GM18517 (cell line): ENCODE measurements around the gene DRG1.
"Not testable (repeated sequence)": the region's sequence is repeated elsewhere in the genome, so short reads cannot be mapped to it uniquely, and the experiment has no call there.

ENCODE experiments used
- ATAC-seq: cut with Tn5 transposase; IDR thresholded peaks from one replicate; pipeline ENCODE4 v1.9.1; 2021; ENCODE audit warnings: mild to moderate bottlenecking, moderate library complexity; ENCODE audit not compliant: unreplicated experiment

The DRG1 gene, protein sequence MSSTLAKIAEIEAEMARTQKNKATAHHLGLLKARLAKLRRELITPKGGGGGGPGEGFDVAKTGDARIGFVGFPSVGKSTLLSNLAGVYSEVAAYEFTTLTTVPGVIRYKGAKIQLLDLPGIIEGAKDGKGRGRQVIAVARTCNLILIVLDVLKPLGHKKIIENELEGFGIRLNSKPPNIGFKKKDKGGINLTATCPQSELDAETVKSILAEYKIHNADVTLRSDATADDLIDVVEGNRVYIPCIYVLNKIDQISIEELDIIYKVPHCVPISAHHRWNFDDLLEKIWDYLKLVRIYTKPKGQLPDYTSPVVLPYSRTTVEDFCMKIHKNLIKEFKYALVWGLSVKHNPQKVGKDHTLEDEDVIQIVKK

DNA sequence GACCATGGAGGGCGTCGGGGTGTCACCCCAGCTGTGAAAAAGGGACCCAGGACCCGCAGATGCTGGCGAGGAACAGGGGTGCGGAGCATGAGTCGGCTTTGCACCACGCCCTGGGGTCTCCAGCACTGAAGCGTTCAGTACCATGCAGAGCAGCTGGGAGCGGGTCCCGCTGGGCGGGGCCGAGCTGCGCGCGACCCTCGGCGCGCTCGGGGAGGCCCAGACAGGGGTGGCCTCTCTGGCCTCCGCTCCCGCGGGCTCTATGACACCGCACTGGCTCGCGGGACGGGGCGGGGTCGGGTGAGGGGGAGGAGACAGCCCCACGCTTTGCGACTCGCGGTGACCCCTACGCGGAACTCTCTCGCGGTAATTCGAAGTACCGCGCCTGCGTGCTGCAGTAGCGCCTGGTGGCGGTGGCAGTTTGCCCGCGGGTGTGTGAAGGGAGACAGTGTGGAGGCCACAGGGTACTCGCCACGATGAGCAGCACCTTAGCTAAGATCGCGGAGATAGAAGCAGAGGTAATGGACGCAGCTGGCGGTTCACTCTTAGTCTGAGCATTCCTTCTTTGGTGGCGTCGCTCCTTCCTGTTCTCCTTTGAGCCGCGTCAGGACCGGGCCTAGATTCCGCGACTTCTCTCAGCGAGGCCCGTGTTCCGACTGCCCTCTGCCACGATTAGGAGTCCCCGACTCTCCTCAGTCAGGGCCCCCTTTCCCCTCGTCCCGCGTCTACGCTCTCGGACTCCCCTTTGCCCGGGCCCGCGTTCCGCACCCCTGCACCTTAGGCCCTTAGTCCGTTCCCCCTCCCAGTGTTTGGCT is at the start of gene DRG1:
Gene DRG1 (plus strand): TSS at position 394 of the 812 bp plus-strand sequence. CDS start 80 bp downstream, at position 474.
- ATAC-seq = peak; percentile 83

DNA sequence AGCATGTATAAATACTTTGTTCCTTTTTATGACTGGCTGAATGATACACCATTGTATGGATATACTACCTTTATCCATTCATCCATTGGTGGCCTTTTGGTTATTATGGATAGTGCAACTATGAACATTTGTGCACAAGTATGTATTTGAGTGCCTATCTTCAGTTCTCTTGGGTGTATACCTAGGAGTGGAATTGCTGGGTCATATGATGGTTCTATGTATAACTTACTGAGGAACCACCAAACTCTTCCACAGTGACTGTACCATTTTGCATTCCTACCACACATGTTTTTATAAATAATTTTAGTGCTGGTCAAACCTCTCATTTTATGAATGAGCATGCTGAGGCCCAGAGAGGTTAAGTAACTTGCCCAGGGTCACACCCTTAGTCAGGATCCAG is 49.4 kb upstream of the DRG1 start:
- ATAC-seq = no peak

DNA sequence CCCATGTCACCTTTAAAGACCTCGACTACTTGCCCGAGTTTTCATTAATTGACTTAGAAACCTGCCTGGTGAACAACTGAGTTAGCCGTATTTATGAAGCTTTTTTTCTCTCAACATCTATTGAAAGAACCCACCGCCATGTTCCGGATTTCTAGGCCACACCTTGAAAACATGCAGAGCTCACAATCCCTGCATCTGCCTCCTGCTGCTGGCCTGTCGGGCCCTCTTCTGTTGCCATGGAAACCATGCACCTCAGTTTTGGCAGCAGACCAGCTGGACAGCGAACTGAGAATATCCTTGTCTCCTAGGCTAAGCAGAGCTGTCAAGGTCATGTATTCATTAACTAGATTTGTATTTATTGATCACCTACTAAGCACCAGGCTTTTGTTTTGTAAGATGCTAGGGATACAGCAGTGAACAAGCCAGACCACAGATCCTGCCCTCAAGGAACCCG is 49.0 kb upstream of the DRG1 start:
- no peak for ATAC-seq

DNA sequence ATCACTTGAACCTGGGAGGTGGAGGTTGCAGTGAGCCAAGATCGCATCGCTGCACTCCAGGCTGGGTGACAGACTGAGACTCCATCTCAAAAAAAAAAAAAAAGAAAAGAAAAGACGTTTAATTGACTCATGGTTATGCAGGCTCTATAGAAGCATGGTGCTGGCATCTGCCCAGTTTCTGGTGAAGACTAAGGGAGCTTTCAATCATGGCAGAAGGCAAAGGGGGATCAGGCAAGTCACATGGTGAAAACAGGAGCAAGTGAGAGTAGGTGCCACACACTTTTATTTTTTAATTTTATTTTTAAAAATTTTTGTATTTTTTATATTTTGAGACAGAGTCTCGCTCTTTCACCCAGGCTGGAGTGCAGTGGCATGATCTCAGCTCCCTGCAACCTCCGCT is 44.9 kb upstream of the DRG1 start:
- no peak for ATAC-seq

DNA sequence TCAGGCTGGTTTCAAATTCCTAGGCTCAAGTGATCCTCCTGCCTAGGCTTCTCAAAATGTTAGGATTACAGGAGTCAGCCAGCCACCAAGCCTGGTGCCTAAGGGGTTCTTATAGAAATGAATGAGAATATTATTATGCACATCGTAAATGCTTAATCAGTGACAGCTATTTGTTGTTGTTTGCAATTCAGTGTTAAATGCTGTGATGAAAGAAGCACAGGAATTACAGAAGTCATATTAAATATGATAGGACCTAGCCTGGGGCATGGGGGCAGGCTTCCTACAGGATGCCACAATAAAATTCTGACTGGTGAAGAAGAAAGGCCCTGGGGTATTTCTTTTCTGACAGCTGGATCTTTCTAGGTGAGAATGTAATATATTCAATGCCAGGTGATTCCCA is 39.4 kb upstream of the DRG1 start:
- ATAC-seq = no peak

DNA sequence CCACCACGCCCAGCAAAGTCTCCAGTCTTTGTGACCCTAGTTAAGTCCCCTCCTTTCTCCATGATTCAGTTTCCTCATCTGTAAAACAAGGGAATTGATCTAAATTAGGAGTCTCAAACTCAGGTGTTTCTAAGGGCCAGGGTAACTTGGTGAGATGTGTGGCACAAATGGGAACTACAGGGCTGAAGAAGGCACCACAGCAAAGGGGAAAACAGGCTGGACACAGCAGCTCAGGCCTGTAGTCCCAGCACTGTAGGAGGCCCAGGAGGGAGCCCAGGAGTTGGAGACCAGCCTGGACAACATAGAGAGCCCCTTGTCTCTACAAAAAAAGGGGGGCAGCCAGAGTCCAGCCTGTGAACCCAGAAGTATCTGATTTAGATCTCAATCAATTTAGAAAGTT is 37.7 kb upstream of the DRG1 start:
- ATAC-seq = no peak

DNA sequence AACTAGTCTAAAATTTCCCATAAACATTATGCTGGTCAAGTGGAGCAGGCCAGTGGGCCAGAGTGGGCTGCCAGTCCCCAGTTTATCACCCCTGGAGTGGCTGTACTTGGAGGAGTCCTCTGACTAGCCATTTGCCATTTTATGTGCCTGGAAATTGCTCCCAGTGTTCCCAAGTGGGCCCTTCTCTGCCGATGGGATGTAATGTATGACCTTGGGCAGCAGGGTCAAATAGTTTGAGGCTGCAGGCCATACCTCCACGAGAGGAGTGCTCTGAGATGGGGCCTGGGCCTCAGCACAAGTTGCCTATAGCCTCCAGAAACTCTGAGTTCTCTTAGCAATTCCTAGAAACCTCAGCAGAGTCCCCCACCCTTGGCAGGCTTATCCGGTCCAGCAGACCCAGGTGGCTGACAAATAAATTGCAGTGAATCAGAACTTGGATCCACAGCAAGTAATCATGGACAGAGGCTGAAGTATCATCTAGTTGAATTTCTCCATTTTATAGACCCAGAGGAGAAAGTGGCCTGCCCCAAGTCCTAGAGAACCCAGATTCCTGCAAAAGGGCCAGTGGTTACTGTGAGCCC is 35.4 kb upstream of the DRG1 start:
- no peak for ATAC-seq

DNA sequence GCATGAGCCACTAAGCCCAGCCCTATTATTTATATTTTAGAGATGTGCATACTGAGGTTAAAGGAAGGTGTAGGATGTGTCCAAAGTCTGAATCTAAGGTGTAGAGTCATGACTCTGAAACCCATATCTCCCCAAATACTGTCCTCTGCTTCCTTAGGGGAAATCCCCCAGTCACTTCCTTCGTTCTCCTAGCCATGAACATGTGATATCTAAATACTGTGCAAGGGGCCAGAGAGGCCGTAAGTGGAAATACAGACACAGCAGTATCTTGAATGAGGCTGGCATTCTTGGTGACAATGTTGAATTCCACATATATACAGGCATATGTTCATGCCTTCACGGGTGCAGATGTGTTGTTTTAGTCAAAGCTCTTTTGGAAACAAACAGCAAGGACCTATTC is 32.0 kb upstream of the DRG1 start:
- no peak for ATAC-seq

DNA sequence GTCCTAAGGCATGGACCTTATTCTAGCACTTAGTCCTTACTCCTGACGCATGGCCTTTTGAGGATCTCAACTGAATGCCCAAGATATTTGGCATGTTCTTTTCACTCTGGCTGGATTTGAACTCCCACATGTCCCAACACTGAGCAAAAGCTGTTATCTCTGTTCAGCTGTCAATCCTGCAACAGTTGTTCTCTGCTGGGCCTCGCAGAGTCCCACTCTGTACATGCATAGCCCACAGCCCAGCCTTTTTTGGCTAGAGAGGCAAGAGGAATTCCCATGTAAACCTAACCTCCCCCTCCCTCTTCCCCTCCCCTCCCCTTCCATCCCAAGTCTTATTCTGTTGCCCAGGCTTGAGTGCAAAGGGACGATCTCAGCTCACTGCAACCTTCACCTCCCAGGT is 21.8 kb upstream of the DRG1 start:
- no peak for ATAC-seq

DNA sequence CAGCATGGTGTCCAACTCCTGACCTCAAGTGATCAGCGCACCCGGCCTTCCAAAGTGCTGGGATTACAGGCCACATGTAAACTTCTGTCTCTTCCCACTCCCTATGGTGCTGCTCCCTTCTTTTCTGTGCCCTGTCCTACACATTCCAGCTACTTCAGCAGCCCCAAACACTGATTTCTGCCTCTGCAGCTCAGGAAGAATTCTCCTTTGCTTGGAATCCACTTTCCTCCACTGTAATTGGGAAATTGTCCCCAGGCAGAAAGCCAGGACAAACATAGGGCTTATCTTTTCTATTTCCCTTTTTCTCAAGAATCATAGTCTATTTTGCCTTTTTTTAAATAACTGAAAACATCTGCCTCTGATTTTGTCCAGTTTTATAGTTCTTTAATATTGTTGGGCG is 21.3 kb upstream of the DRG1 start:
- no peak for ATAC-seq

DNA sequence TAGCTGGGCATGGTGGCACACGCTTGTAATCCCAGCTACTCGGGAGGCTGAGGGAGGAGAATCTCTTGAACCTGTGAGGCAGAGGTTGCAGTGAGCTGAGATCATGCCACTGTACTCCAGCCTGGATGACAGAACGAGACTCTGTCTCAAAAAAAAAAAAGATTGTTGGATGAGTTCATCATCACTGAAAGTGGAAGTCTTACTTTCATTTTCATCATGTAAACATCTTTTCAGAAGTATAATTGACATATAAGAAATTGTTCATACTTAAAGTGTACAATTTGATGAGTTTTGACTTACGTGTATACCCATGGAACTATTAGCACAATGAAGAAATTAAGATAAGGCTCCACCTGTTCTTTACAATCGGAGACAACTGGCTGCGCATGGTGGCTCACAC is 20.8 kb upstream of the DRG1 start:
- ATAC-seq = not testable (repeated sequence)

DNA sequence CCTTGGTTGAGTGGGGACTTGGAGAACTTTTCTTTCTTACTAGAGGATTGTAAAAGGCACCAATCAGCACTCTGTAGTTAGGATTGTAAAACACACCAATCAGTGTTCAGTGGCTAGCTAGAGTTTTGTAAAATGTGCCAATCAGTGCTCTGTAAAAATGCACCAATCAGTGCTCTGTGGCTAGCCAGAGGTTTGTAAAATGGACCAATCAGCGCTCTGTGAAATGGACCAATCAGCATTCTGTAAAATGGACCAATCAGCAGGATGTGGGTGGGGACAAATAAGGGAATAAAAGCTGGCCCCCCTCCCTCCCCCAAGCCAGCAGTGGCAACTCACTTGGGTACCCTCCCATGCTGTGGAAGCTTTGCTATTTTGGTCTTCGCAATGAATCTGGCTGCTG is 5.5 kb upstream of the DRG1 start:
- ATAC-seq = no peak

DNA sequence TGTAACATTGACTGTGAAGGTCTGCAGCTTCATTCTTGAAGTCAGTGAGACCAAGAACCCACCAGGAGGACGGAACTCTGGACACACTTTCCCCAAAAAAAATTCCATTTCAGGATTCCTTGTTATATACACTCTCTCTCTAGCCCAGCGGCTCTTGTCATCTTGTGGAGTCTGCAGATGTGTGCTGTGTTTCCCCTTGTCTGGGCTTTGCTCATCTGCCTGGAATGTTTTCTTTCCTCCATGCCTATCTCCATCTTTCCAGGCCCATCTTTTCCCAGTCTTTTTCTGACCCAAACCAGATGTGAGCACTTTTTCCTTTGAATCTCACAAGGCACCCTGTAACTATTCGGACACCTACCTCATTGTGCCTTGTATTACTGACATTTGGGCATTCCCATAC is 5.1 kb upstream of the DRG1 start:
- ATAC-seq = no peak

DNA sequence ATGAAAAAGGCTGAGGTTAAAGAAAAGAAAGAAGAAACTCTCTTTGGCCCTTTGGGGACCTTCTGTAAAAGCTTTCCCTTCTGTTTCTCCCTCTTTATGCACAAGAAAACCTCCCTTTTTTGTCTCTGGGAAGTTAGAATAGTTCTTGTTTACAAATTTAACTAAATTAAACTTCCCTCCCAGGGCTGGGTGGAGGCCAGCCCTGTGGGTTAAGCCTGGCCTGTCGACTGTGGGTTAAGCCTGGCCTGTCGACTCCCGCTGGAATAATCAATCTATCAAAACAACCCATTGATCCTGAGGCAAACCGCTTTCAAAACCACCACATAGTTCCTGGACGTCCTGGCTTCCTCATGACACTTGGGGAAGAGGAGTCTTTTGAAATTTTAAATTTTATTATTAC is 1.2 kb upstream of the DRG1 start:
- no peak for ATAC-seq

DNA sequence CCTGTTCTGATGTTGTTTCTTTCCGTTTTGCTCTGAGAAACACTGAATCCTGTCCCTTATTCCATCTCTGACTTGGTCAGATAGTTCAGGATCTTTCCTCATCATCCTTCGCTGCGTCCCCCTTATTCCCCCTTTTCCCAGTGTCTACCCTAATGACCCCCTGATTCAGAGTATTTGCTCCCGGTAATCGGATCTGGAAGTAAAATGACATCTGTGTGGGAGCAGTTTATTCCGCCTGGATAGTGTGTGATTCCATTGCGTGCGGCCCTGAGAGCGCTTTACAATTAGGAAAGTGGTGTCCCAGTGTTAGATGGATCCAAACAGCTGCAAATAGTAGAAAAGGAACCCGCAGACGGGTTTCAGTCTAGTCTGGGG is 606 bp downstream of the DRG1 start:
- no peak for ATAC-seq

DNA sequence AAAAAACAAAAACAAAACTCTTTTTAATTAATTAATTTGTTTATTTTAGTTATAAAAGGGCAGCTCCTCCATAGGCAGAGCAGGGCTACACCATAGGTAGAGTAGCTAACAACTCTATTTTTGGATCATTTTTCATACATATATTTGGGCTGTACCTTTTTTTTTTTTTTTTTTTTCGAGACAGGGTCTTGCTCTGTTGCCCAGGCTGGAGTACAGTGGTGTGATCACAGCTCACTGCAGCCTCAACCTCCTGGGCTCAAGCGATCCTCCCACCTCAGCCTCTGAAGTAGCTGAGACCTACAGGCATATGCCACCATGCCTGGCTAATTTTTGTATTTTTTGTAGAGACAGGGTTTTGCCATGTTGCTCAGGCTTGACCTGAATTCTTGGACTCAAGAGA is 2.9 kb downstream of the DRG1 start:
- not testable (repeated sequence) for ATAC-seq

DNA sequence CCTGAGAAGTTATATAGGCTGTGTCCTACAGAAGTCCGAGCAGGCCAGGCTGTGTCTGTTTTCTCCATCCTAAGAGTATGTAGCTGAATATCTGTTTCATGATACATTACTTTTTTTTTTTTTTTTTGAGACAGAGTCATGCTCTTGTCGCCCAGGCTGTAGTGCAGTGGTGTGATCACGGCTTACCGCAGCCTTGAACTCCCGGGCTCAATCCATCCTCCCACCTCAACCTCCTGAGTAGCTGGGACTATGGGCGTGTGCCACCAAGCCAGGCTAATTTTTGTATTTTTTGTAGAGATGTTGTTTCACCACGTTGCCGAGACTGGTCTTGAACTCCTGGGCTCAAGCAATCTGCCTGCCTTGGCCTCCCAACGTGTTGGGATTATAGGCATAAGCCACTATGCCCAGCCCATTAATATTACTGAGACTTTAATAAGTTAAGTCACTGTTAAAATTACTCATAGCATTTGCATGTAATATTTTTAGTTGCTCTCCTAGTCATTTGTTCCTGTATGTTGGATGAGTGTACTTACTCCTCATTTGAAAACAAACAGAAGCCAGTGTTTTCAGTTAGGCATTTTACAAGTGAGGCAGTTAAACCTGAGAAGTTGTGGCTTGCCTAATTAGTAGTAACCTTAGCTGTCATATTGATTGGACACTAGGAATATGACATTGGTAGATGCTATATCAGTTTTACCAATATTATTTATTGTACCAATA is 26.1 kb downstream of the DRG1 start:
- no peak for ATAC-seq

DNA sequence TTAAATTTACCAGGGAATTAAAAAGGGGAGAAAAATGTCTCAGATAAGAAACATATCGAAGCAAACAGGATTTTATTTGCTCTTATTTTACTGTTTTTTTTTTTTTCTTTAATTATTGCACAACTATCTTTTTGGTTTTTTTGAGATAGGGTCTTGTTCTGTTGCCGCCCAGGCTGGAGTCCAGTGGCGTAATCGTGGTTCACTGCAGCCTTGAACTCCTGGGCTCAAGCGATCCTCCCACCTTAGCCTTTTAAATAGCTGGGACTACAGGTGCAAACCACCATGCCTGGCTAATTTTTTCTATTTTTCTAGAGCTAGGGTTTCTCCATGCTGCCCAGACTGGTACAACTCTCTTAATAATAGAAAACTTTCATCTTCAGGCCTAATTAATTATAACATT is 32.5 kb downstream of the DRG1 start:
- no peak for ATAC-seq

DNA sequence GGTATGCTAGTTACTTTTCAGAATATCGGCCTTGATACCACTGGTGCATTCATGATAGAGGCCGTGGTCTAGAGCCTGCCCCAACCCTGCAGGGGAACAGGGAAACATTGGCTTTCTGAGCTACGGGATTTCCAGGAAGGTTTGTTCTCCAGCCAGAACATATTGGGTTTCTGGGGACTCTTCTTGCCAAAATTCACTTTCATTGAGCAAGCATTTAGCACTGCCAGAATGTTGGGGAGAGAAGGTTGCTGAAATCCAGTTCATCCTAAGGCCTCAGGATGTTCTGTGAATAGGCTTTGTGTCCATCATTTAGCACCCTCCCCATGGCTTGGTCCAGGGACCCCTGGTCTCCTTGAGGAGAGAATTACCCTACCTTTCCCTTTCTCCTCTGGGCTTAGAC is 36.7 kb downstream of the DRG1 start:
- ATAC-seq = no peak

DNA sequence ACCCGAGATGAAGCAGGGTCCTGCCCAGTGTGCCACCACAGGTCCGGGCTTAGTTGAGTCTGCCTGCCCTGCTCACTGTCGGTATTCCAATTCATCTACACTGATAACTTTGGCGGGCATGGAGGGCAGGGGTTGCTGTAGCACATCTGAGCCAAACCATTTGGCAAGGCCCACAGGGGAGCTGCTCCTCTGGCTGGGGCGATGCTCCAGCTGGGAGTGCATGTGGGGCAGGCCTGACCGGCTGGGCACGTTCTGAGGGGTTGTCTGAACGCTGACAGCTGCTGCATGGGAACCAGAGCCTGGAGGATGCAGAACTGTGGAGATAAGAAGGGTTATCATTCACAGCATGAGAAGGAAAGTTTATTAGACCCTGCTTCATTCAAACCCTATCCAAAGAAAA is 40.4 kb downstream of the DRG1 start:
- ATAC-seq = no peak

DNA sequence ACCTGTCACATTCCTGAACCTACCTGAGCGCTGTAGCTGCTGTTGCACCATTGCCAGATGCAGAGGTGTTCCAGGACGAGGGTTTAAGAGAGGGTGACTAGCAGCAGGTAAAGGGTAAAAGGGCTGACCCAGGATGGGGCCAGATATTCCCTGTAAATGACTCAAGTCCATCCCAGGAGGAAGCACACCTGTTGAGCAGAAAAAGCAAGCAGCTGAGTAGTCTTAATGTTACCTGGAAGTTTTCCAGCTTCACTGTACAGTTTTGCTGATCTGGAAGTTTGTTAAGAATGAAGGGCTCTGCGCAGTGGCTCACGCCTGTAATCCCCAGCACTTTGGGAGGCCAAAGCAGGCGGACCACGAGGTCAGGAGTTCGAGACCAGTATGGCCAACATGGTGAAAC is 41.3 kb downstream of the DRG1 start:
- no peak for ATAC-seq
